CD4-positive, alpha-beta T cell (primary cell): Measurements from ENCODE around the gene LDLR. TPM values are rescaled to one million over a fixed set of nuclear protein-coding genes. Genes with fewer than 3 reads are reported as not detected.

Source experiments
- microRNA-seq: library from miRNA; unstranded; fragments of <30 nt; microRNA quantifications from one replicate; pipeline ENCODE4 v1.2.0, GENCODE V29; 2021; ENCODE audit warnings: borderline microRNAs expressed, borderline replicate concordance
- total RNA-seq, 174 experiments: library from RNA in 2 of 174; stranded (reverse) in 2 of 174; gene quantifications; one replicate each; pipeline ENCODE4 v1.2.3 and lab custom pipeline; 2021 to 2026

Gene LDLR
- total RNA-seq, 2 experiments from 2014 or later: 32.5 to 34.0 TPM

Small RNA genes lying within 50 kb of the gene (microRNA-seq; reads per million reads assigned to microRNA genes)
- not detected for gene MIR6886

Other genes with a start within 250 kb of the LDLR start
- 1 to 10 TPM; 1.8 to 2.1 TPM for gene C19orf38, start 241.0 kb upstream of the LDLR start, total RNA-seq
- 10 to 100 TPM; 17.5 to 18.0 TPM for gene CARM1, start 217.9 kb upstream of the LDLR start, total RNA-seq
- gene YIPF2, start 160.8 kb upstream of the LDLR start, total RNA-seq: 10 to 100 TPM; 21.1 to 21.7 TPM
- 10 to 100 TPM; 22.6 to 24.8 TPM for gene TIMM29, start 160.7 kb upstream of the LDLR start, total RNA-seq
- gene SMARCA4, start 128.4 kb upstream of the LDLR start, total RNA-seq: 10 to 100 TPM; 69.6 to 74.5 TPM
- 1 to 10 TPM in 1 of 2 experiments, under 1 TPM in 1; 0.59 to 1.5 TPM for gene SPC24, start 66.3 kb downstream of the LDLR start, total RNA-seq
- gene KANK2, start 108.1 kb downstream of the LDLR start, total RNA-seq: not detected
- not detected for gene ANGPTL8, start 150.2 kb downstream of the LDLR start, total RNA-seq
- gene DOCK6, start 173.1 kb downstream of the LDLR start, total RNA-seq: under 1 TPM; 0.14 to 0.38 TPM
- gene TSPAN16, start 206.7 kb downstream of the LDLR start, total RNA-seq: not detected